Tibial nerve (tissue), 4 donors: ENCODE data around the gene SSH2. TPM values are rescaled to one million over a fixed set of nuclear protein-coding genes. Genes with fewer than 3 reads are reported as not detected.

Experiments
- DNase-seq, 2 donors: peaks; one replicate each; pipeline ENCODE4 v3.0.0-alpha.2; 2019; ENCODE audit warnings: low spot score in 2 of 2
- H3K27ac ChIP-seq, 4 donors: fragments of 200-600 bp; sonication (generic) in 3 of 4; one replicate each; pipeline ENCODE4 v1.5.1; 2017 to 2019; ENCODE audit warnings: mild to moderate bottlenecking in 1 of 4
- H3K27me3 ChIP-seq, 2 donors: fragments of 200-600 bp; sonication (generic) in 1 of 2; one replicate each; pipeline versions ENCODE4 v1.5.1 to v1.6.0; 2017 to 2019
- H3K36me3 ChIP-seq, 3 donors: fragments of 200-600 bp; sonication (generic); one replicate each; pipeline ENCODE4 v1.5.1; 2018 to 2019
- H3K4me1 ChIP-seq, 4 donors: fragments of 200-600 bp; sonication (generic) in 3 of 4; one replicate each; pipeline ENCODE4 v1.5.1; 2017 to 2019
- H3K4me3 ChIP-seq, 4 donors: fragments of 200-600 bp; sonication (generic) in 3 of 4; one replicate each; pipeline ENCODE4 v1.5.1; 2017 to 2019; ENCODE audit warnings: mild to moderate bottlenecking in 1 of 4, moderate library complexity in 1 of 4
- H3K9me3 ChIP-seq, 4 donors: fragments of 200-600 bp; sonication (generic) in 3 of 4; one replicate each; pipeline ENCODE4 v1.5.1; 2017 to 2019
- EP300 ChIP-seq, 2 donors: sonication (generic); formaldehyde crosslinking; IDR thresholded peaks; one replicate each; pipeline ENCODE4 v1.6.1; 2017; ENCODE audit warnings: antibody characterized with exemption in 2 of 2, mild to moderate bottlenecking in 1 of 2
- POLR2A ChIP-seq, 2 donors: fragments of 450-650 bp; IDR thresholded peaks; one replicate each; pipeline ENCODE4 v1.6.1; 2017; ENCODE audit warnings: antibody characterized with exemption in 2 of 2, mild to moderate bottlenecking in 2 of 2, moderate library complexity in 2 of 2
- WGBS, 2 donors: methylation state at CpG; one replicate each; pipeline ENCODE4 v1.1.5; 2018; 5-methylcytosine and 5-hydroxymethylcytosine counted together
- total RNA-seq, 4 donors: library from RNA; depleted of rRNA; stranded (reverse); fragments of >200 nt; gene quantifications; one replicate each; pipeline ENCODE4 v1.1.0, GENCODE V29; 2016
- TF ChIP-seq, protein P1 (sequence below), 5 experiments: fragments of 200-600 bp in 3 of 5; fragments of 450-650 bp in 2 of 5; sonication (generic) in 3 of 5; IDR thresholded peaks; one replicate each; pipeline ENCODE4 v1.5.1; 2016 to 2019; ENCODE audit warnings: antibody characterized with exemption in 5 of 5, mild to moderate bottlenecking in 3 of 5, moderate library complexity in 2 of 5

SSH2 gene
- total RNA-seq, 4 donors from 2014 or later: 51.3 to 67.1 (median 55.7) TPM

DNA sequence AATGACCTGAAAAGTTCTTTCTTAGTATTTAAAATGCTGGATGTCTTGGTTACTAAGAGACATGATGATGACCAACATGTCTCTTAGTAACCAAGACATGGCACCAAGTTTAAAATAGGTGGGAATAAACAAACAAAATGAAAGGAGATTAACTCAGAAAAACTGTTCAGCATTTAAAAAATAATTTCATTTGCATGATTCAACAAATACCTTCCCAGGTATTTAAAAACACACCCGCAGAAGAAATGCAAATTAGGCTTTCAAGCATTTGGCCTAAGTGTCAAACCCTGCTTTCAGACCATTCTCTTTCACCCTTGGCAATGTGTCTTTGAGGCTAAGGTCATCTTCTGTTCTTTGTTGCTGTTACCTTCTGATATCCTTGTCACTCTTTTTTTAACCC is 215.9 kb downstream of the SSH2 start:
- H3K4me1 ChIP-seq: peaks cover 0 to 66% (median 18%) of the 10 kb centered on the region in 4 donors
- H3K27me3 ChIP-seq: no peaks in the 10 kb centered on the region
- TF ChIP-seq POLR2A (IDR thresholded peaks at IDR 0.05): no peak
- TF ChIP-seq, protein P1, sequence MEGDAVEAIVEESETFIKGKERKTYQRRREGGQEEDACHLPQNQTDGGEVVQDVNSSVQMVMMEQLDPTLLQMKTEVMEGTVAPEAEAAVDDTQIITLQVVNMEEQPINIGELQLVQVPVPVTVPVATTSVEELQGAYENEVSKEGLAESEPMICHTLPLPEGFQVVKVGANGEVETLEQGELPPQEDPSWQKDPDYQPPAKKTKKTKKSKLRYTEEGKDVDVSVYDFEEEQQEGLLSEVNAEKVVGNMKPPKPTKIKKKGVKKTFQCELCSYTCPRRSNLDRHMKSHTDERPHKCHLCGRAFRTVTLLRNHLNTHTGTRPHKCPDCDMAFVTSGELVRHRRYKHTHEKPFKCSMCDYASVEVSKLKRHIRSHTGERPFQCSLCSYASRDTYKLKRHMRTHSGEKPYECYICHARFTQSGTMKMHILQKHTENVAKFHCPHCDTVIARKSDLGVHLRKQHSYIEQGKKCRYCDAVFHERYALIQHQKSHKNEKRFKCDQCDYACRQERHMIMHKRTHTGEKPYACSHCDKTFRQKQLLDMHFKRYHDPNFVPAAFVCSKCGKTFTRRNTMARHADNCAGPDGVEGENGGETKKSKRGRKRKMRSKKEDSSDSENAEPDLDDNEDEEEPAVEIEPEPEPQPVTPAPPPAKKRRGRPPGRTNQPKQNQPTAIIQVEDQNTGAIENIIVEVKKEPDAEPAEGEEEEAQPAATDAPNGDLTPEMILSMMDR (IDR thresholded peaks at IDR 0.05): no peak
- TF ChIP-seq EP300 (IDR thresholded peaks at IDR 0.05): no peak
- H3K4me3 ChIP-seq: no peak overlapping the region
- peak overlapping the region in 1 of 4 donors; percentile 54 for H3K27ac ChIP-seq
- no peaks in the 10 kb centered on the region for H3K9me3 ChIP-seq
- DNase-seq: no peak
- H3K36me3 ChIP-seq: no peaks in the 10 kb centered on the region
- 92 to 94% methylated on average over 1 of the region's 1 CpG for WGBS, 2 donors

DNA sequence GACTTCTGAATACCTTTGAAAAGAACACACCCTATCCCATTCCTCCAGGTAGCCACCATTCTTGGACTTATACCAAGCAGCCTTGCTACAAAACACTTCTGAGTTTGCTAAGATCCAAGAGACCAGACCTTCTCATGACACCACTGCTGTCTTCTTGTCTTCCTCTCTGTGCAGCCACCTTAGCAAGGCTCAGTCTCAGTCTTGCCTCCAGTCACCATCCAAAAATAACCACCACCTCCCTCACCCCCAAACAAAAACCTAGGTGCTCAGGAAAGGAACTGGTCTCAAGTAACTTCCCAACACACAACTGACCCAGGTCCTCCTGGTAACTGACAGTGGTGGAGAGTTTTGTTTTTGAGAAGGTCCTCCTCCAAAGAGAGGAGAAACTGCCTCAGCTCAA is 216.4 kb downstream of the SSH2 start:
- Histone ChIP-seq H3K27me3 (no peaks in the 10 kb centered on the region), H3K27ac (peak overlapping the region in 3 of 4 donors; percentile 7 to 54 (median 27)), H3K4me3 (no peak overlapping the region), H3K4me1 (peaks cover 0 to 64% (median 20%) of the 10 kb centered on the region in 4 donors), H3K9me3 (no peaks in the 10 kb centered on the region), H3K36me3 (no peaks in the 10 kb centered on the region)
- TF ChIP-seq EP300 (IDR thresholded peaks at IDR 0.05): no peak
- no peak for TF ChIP-seq POLR2A (IDR thresholded peaks at IDR 0.05)
- TF ChIP-seq, protein P1 (IDR thresholded peaks at IDR 0.05): no peak
- DNase-seq: no peak

DNA sequence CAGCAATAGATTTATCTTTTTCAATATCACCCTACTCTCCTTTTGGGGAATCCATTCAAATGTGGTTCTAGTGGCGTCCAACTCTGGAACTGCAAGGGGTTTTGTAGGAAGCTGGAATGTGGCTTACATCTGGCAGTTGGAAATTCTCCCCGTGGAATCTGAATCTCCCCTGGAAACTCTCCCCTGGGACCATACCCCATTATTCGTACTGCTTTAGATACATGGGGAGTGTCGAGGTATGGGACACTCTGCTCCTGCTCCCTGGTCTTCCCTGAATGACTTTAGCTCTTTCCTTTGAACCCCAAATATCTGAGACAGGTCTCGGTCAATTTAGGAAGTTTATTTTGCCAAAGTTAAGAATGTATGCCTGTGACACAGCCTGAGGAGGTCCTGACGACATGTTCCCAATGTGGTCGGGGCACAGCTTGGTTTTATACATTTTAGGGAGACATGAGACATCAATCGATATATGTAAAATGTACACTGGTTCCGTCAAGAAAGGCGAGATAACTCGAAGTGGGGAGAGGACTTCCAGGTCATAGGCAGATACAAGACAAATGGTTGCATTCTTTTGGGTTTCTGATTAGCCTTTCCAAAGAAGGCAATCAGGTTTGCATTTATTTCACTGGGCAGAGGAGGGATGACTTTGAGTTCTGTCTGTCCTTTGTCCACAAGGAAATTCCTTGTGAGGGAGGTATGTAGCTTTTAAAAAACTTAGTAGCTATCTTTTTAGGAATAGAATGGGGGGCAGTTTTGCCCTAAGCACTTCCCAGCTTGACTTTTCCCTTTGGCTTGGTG is 218.2 kb downstream of the SSH2 start:
- no peaks in the 10 kb centered on the region for H3K36me3 ChIP-seq
- H3K4me1 ChIP-seq: peaks cover 0 to 70% (median 19%) of the 10 kb centered on the region in 4 donors
- no peaks in the 10 kb centered on the region for H3K9me3 ChIP-seq
- peak overlapping the region in 2 of 4 donors; percentile 38 to 65 for H3K27ac ChIP-seq
- 85 to 87% methylated on average over 11 of the region's 11 CpGs for WGBS, 2 donors
- TF ChIP-seq, protein P1 (IDR thresholded peaks at IDR 0.05): no peak
- TF ChIP-seq POLR2A (IDR thresholded peaks at IDR 0.05): no peak
- TF ChIP-seq EP300 (IDR thresholded peaks at IDR 0.05): no peak
- no peak for DNase-seq
- no peaks in the 10 kb centered on the region for H3K27me3 ChIP-seq
- H3K4me3 ChIP-seq: no peak overlapping the region

DNA sequence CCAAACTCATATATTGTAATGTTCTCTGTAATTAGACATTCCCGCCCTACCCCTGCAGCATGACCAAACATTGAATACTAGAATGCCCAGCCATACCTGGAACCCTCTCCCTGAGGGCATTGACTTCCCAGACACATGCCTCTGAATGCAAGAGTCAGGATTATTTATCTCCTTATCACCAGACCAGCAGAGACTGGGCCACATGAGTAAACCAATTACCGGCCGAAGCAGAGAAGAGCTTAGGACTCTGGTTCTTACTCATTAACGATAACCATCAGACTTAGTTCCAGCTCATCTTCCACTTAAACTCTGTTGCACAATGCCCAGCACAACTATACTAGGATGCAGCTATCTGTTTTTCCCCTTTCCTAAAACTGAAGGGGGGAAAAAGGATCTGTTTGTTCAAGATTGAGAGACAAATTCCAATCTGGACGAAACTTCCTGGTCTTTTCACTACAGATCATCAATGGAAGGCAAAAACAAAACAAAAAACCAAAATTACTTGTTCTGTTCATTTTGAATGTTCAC is 219.1 kb downstream of the SSH2 start:
- DNase-seq: no peak
- no peaks in the 10 kb centered on the region for H3K9me3 ChIP-seq
- WGBS, 2 donors: 83 to 85% methylated on average over 5 of the region's 5 CpGs
- no peak overlapping the region for H3K4me3 ChIP-seq
- H3K4me1 ChIP-seq: peaks cover 0 to 65% (median 16%) of the 10 kb centered on the region in 4 donors
- TF ChIP-seq POLR2A (IDR thresholded peaks at IDR 0.05) (no peak), EP300 (IDR thresholded peaks at IDR 0.05) (no peak)
- TF ChIP-seq, protein P1 (IDR thresholded peaks at IDR 0.05): no peak
- H3K36me3 ChIP-seq: no peaks in the 10 kb centered on the region
- H3K27me3 ChIP-seq: no peaks in the 10 kb centered on the region
- peak overlapping the region in 3 of 4 donors; percentile 45 to 81 (median 65) for H3K27ac ChIP-seq

DNA sequence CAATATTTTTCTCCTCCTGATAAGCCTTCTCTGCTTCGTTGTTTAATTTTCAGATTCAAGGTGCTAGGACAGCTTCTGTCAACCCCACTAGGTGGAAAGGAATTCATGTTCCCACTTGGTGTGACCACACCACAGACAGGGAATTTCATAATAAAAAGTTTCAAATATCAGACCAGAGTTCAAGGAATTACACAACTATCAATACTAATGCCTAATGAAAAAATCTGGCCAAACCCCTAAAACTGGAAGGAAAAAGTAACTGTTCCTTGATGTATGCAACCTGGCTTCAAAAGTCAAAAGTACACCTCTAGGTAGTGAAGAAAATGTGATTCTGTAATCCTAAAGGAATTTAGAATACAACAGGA is 219.5 kb downstream of the SSH2 start:
- Histone ChIP-seq H3K27me3 (no peaks in the 10 kb centered on the region), H3K4me3 (no peak overlapping the region), H3K36me3 (no peaks in the 10 kb centered on the region), H3K4me1 (peaks cover 0 to 64% (median 16%) of the 10 kb centered on the region in 4 donors), H3K27ac (peak overlapping the region in 3 of 4 donors; percentile 45 to 81 (median 65)), H3K9me3 (no peaks in the 10 kb centered on the region)
- no peak for DNase-seq
- WGBS, 2 donors: 90% methylated on average over 1 of the region's 1 CpG
- TF ChIP-seq EP300 (IDR thresholded peaks at IDR 0.05) (peak in 1 of 2 donors; percentile 7), POLR2A (IDR thresholded peaks at IDR 0.05) (no peak)
- TF ChIP-seq, protein P1 (IDR thresholded peaks at IDR 0.05): no peak
